Measurements from ENCODE around the gene KRTAP5-8. TPM values are rescaled to one million over a fixed set of nuclear protein-coding genes. Genes with fewer than 3 reads are reported as not detected.
"Not testable (repeated sequence)": the region's sequence is repeated elsewhere in the genome, so short reads cannot be mapped to it uniquely, and the experiment has no call there.

KRTAP5-8 gene
- total RNA-seq = 0.25 TPM

DNA sequence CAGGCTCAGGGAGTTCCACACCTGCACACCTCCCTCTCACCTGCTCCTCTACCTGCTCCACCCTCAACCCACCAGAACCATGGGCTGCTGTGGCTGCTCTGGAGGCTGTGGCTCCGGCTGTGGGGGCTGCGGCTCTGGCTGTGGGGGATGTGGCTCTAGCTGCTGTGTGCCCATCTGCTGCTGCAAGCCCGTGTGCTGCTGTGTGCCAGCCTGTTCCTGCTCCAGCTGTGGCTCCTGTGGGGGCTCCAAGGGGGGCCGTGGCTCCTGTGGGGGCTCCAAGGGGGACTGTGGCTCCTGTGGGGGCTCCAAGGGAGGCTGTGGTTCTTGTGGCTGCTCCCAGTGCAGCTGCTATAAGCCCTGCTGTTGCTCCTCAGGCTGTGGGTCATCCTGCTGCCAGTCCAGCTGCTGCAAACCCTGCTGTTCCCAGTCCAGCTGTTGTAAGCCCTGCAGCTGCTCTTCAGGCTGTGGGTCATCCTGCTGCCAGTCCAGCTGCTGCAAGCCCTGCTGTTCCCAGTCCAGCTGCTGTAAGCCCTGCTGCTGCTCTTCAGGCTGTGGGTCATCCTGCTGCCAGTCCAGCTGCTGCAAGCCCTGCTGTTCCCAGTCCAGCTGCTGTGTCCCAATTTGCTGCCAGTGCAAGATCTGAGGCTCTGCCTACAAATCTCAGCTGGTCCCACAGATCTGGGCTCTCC is at the start of gene KRTAP5-8:
TSS of gene KRTAP5-8 (plus strand) at position 49 of the 689 bp plus-strand sequence. CDS start at position 80, 31 bp downstream.
- DNase-seq (ENCODE audit: low spot score) = peak; percentile 28
- not testable (repeated sequence) for ATAC-seq

DNA sequence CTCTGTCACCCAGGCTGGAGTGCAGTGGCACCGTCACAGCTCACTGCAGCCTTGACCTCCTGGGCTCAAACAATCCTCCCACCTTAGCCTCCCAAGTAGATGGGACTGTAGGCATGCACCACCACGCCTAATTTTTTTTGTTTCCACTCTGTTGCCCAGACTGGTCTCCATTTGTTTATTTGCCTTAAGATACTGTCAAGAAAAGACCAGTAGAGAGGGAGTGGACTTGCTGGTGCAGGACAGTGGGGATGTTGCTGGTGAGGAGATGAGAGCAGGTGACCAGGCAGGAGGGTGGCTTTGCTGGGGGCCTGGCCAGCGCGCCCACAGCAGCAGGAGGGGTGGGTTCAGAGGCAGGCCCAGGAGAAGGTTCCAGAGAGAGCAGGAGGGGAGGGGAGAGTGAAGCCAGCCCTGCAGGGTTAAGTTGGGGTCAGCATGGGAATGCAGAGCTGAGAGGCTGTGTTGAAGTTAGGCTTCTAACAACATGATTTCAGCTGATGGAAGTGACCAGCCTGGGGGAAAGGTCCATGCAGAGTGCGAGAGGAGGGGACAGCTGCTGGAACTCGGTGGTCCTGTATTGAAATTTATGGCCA is 49.0 kb upstream of the KRTAP5-8 start:
- ATAC-seq = no peak
- DNase-seq (ENCODE audit: low spot score) = no peak

GRCh38 chr11:71489311-71490043 is 48.3 kb upstream of the KRTAP5-8 start:
- ATAC-seq = no peak

DNA sequence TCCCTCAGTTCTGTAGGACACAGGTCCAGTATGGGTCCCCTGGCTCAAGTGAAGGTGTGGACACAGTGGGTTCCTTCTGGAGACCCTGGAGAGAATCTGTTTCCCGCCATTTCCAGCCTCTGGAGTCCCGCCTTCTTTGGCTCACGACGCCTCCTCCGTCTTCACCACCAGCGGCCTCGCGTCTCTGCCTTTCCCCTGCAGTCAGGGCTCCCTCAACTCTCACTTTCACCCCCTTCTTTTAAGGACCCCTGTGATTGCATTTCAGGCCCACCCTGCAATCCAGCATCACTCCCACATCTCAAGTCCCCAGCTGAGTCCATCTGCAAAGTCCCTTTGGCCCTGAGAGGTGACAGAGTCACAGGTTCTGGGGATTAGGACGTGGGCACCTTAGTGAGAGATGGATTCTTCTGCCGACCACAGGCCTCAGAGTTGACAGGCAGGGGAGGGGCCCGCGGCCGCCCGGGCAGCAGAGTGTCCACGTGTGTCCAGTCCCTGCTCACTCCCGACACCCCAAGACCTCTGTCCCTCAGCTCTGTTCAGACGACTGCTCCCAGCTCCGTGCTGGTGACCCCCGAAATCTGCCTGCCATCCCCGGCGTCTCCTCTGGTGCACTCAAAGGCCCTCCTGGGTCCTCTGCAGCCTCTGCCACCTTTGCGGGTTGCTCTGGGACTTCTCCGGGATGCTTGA is 47.6 kb upstream of the KRTAP5-8 start:
- DNase-seq (ENCODE audit: low spot score) = no peak
- no peak for ATAC-seq

More at GRCh38 chr11:71489311-71490043, 48.3 kb upstream of the KRTAP5-8 start:
- no peak for DNase-seq (ENCODE audit: low spot score)

- no peak for ATAC-seq
- DNase-seq (ENCODE audit: low spot score) = no peak
Measured at GRCh38 chr11:71490731-71491390, 47.0 kb upstream of the KRTAP5-8 start.

- DNase-seq (ENCODE audit: low spot score) = no peak
- ATAC-seq = peak; percentile 81
Measured at GRCh38 chr11:71491531-71491930, 46.3 kb upstream of the KRTAP5-8 start.

DNA sequence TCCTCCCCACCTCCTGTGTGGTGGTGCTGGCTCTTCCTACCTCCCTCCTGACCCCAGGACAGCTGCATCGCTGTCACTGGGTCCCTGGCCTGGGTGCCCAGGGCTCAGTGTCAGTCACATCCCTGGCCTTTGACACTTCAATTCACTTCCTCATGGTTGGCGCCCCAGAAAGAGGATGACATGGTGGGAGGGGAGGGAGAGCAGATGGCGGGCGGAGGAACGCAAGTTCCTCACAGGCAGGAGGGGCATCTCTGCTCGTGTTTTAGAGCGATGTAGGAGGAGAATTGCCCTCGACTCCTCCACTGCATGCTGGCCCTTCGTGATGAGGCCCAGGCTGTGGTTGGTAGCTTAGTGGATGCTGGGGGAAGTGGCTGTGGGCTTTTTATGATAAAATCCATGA is 45.9 kb upstream of the KRTAP5-8 start:
- DNase-seq (ENCODE audit: low spot score) (peak; percentile 31), ATAC-seq (no peak)

DNA sequence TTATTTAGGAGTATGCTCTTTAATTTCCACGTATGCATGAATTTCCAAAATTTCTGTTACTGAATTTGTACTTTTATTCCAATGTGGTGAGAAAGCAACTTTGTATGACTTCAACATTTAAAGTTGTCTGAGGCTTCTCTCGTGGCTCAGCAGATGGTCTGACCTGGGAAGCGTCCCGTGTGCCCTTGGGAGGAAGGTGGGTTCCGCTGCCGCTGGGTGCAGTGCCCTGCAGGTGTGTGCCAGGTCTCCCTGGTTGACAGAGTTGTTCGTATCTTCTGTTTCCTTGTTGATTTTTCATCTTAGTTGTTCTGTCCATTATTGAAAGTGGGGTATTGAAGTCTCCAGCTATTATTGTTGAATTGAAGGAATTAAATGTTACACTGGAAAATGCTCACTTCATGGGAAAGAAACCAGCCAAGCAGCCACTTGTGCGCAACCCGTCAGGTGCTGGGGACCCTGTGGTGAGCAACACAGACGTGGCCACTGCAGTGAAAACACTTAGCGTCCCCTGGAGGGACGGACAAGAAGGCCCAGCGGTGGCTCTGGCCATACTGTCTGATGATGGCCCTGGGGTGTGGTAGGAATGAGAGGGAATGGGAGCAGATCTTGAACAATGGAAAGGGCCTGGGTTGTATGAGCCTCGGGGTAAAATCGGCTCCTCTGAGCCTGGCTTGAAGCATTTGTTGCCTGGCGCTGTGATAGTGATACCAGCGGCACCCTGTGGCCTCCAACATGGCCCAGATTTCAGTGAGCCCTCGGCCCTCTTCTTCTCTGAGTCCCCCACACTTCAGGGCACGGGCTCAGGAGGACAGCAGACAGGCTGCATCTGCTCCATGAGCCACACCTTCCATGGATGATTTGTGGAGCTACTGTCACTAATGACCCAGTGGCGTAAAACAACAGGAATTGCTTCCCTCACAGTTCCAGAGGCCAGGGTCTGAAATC is 42.3 kb upstream of the KRTAP5-8 start:
- no peak for DNase-seq (ENCODE audit: low spot score)
- ATAC-seq = no peak

- peak; percentile 29 for DNase-seq (ENCODE audit: low spot score)
- ATAC-seq = no peak
Measured at GRCh38 chr11:71496421-71496820, 41.4 kb upstream of the KRTAP5-8 start.

DNA sequence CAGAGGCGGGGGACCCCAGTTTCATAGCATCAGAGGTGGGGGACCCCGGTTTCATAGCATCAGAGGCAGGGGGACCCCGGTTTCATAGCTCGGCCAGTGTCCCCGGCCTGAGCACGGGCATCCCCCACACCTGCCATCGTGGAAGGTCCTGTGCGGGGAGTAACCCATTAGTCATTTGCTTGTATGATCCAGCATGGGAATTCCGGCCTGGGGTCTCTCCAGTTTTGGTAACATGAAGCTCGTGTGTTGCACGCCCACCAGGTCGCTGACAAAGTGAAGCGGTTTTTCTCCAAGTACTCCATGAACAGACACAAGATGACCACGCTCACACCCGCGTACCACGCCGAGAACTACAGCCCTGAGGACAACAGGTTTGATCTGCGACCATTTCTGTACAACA is 39.7 kb upstream of the KRTAP5-8 start:
- no peak for ATAC-seq

GRCh38 chr11:71499125-71499524 is 38.7 kb upstream of the KRTAP5-8 start:
- DNase-seq (ENCODE audit: low spot score) (peak; percentile 26), ATAC-seq (no peak)

More for the DNA sequence above, 39.7 kb upstream of the KRTAP5-8 start:
- peak; percentile 27 for DNase-seq (ENCODE audit: low spot score)

- ATAC-seq (no peak), DNase-seq (ENCODE audit: low spot score) (peak; percentile 35)
Measured at GRCh38 chr11:71499546-71499945, 38.3 kb upstream of the KRTAP5-8 start.

DNA sequence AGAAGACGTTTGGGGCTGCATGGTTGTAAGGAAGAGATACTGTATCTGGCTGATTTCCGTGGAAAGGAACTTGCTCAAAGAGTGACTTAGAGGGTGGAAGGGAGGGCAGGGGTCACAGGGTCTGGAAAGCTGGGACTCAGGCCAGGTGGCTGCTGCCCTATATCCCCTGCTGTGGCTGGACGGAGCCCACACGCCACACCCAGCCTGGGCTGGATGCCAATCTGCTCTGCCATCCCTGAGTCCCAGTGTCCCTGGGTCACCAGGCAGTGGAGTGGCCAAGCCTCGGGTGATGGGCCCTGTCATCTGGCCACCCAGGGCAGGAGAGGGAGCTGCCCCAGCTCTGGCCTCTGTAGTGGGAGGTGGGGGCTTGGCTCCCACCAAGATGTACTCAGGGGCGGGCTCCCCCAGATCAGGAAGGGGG is 37.2 kb upstream of the KRTAP5-8 start:
- peak; percentile 90 for DNase-seq (ENCODE audit: low spot score)
- ATAC-seq = peak; percentile 97

DNA sequence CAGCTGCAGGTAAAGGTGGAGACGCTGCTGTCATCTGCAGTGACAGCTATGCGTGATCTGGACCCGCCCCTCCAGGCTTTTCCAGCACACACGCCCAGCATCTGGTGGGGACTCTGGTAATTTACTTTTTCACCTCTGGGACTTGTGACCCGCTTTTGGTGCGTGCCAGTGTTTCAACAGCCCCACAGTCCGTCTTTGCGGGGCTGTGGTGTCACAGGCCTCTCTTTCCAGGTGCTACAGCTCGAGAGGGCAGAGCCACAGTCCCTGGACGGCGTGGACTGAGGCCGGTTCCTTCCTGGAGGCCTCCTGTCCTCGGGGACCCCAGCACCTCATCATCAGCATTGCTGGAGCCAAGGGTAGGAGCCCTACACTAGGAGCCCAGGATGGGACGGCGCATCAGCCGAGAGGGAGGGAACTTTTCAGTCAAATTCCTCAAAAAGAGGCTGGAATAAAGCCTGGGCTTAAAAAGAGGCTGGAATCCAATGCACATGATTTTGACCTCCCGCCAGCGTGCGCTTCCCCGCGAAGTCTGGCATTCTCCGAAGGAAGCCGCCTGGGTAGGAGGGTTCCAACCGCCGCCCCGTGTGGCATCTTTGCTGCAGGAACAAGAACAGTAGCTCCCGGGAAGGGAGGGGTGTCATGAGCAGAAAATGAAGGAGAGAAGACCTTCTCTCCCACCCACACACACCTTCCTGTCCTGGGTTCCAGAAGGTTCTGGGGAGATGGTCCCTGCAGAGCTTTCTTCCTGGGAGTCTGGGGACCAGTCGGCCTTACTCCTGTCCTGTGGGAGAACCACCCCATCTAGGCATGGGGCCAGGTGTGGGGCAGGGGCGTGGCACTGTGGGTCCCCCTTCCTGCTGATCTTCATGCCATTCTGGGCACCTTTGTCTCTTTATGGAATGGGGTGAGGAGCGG is 36.5 kb upstream of the KRTAP5-8 start:
- ATAC-seq (no peak), DNase-seq (ENCODE audit: low spot score) (peak; percentile 45)

- DNase-seq (ENCODE audit: low spot score) (peak; percentile 41), ATAC-seq (no peak)
Measured at GRCh38 chr11:71502026-71502425, 35.8 kb upstream of the KRTAP5-8 start.

DNA sequence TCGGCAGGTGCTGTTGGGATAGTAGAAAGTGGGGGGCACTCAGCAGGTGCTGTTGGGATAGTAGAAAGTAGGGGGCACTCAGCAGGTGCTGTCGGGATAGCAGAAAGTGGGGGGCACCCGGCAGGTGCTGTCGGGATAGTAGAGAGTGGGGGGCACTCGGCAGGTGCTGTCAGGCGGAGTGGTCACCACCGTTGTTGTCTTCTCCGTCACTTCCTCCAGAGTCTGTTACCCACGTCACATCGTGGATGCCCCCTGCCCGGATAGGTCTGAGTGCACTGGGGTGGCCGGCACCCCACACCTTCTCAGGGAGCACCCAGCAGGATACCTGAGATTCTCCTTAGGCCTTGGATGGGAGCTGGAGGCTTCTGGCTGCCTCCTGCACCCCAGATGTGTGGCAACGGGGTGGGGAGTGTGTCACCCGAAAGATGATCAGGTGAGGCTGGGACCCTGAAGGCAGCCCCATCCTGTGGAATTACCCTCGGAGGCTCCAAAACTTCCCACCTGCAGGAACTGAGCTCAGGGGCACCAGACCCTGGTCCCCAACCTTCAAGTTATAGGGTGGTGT is 34.9 kb upstream of the KRTAP5-8 start:
- DNase-seq (ENCODE audit: low spot score) = peak; percentile 35
- no peak for ATAC-seq

DNA sequence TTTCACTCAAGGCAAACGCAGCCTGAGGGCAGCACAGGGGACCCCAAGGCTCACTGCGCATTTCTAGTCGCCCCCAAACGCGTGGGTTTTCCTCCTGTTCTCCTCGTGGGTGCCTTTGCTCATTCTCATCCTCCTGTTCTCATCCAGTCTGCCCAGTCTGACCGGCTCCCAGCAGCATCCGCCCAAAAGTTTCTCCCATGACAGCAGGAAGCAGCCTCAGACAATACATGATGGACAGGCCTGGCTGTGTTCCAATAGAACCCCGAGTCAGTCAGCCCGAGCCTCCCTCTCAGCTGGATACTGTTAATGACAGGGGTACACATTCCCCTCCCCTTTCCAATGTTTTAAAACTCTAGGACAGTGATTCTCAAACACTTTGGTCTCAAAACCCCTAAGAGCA is 33.3 kb upstream of the KRTAP5-8 start:
- no peak for DNase-seq (ENCODE audit: low spot score)
- no peak for ATAC-seq

DNA sequence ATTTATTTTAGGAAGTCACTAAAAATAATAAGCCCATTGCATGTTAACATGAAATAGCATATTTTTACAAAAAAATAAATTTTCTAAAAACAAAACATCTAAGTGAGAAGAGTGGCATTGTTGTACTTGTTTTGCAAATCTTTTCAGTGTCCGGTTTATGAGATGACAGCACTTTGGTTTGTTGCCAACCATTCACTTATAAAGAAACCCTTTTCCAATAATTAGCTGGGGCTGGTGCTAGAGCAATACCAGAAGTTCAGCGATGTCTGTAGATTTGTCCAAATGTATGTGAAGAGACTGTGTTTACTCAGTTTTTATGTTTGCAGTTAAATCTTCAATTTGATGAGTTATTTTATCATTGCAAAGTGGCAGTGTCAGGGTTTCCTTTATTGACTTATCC is 32.8 kb upstream of the KRTAP5-8 start:
- no peak for DNase-seq (ENCODE audit: low spot score)
- no peak for ATAC-seq

Measured in left lobe of liver (tissue), 2 donors.